Activated T-helper 2 cell treated with anti-CD3 and anti-CD28 coated beads, Interferon-gamma antibody, Interleukin-2, Interleukin-4, amounts not matched to agents 10 μg/mL and 5 μg/mL and 100 μg/mL, durations not matched to agents 14 hours and 24 hours and 36 hours (primary cell): Measurements from ENCODE around the gene CYP26A1. TPM values are rescaled to one million over a fixed set of nuclear protein-coding genes. Genes with fewer than 3 reads are reported as not detected.
"Not testable (repeated sequence)": the region's sequence is repeated elsewhere in the genome, so short reads cannot be mapped to it uniquely, and the experiment has no call there.

Experiments
- DNase-seq: peaks from one replicate; pipeline ENCODE4 v3.0.0; 2021; ENCODE audit warnings: low spot score
- H3K27ac Mint-ChIP-seq: one replicate; pipeline ENCODE4 v1.8.0; 2021; ENCODE audit warnings: mixed read lengths
- H3K27me3 Mint-ChIP-seq: one replicate; pipeline ENCODE4 v1.8.0; 2021; ENCODE audit warnings: low read depth, mixed read lengths
- H3K36me3 Mint-ChIP-seq: one replicate; pipeline ENCODE4 v1.8.0; 2021; ENCODE audit warnings: low read depth, mixed read lengths
- H3K4me1 Mint-ChIP-seq: one replicate; pipeline ENCODE4 v1.8.0; 2021; ENCODE audit warnings: low read depth, mixed read lengths
- H3K4me3 Mint-ChIP-seq: one replicate; pipeline ENCODE4 v1.8.0; 2021; ENCODE audit warnings: low read depth, mild to moderate bottlenecking, moderate library complexity, mixed read lengths
- H3K9me3 Mint-ChIP-seq: one replicate; pipeline ENCODE4 v1.8.0; 2021; ENCODE audit warnings: mixed read lengths
- intact Hi-C: fragments of 100-400 bp; cut with micrococcal nuclease; formaldehyde crosslinking; loops from one replicate; pipeline ENCODE4 v1.15.1; 2023
- total RNA-seq: library from RNA; stranded (reverse); gene quantifications from 2 replicates; pipeline ENCODE4 v1.2.3, GENCODE V29; 2022

Gene CYP26A1
- total RNA-seq, 1 donor from 2014 or later: not detected

GRCh38 chr10:93095225-93095624, 21.5 kb downstream of the CYP26A1 start:
- intact Hi-C loops: no loop called here
- no peak for DNase-seq

GRCh38 chr10:93096901-93097300, 23.2 kb downstream of the CYP26A1 start:
- no peak overlapping the region for H3K27ac Mint-ChIP-seq
- H3K4me3 Mint-ChIP-seq: no peak overlapping the region
- DNase-seq: no peak
- peaks cover 3% of the 10 kb centered on the region for H3K27me3 Mint-ChIP-seq
- no peaks in the 10 kb centered on the region for H3K36me3 Mint-ChIP-seq
- intact Hi-C loops: no loop called here
- no peaks in the 10 kb centered on the region for H3K9me3 Mint-ChIP-seq
- H3K4me1 Mint-ChIP-seq: no peaks in the 10 kb centered on the region

More at GRCh38 chr10:93095225-93095624, 21.5 kb downstream of the CYP26A1 start:
- Mint-ChIP-seq H3K9me3 (no peaks in the 10 kb centered on the region), H3K36me3 (no peaks in the 10 kb centered on the region), H3K4me3 (no peak overlapping the region), H3K27me3 (peaks cover 3% of the 10 kb centered on the region), H3K27ac (no peak overlapping the region), H3K4me1 (no peaks in the 10 kb centered on the region)

- Mint-ChIP-seq H3K27me3 (peaks cover 3% of the 10 kb centered on the region), H3K27ac (no peak overlapping the region), H3K36me3 (no peaks in the 10 kb centered on the region), H3K4me1 (no peaks in the 10 kb centered on the region), H3K4me3 (no peak overlapping the region), H3K9me3 (no peaks in the 10 kb centered on the region)
- no peak for DNase-seq
- intact Hi-C loops: no loop called here
Observed at GRCh38 chr10:93097386-93097785, 23.7 kb downstream of the CYP26A1 start.

- H3K27me3 Mint-ChIP-seq: peaks cover 3% of the 10 kb centered on the region
- H3K27ac Mint-ChIP-seq: no peak overlapping the region
- intact Hi-C loops: no loop called here
- H3K36me3 Mint-ChIP-seq: no peaks in the 10 kb centered on the region
- no peaks in the 10 kb centered on the region for H3K4me1 Mint-ChIP-seq
- DNase-seq: no peak
- H3K9me3 Mint-ChIP-seq: no peaks in the 10 kb centered on the region
- no peak overlapping the region for H3K4me3 Mint-ChIP-seq
Observed at GRCh38 chr10:93098816-93099215, 25.1 kb downstream of the CYP26A1 start.

- intact Hi-C loops: no loop called here
- Mint-ChIP-seq H3K36me3 (no peaks in the 10 kb centered on the region), H3K27me3 (peaks cover 3% of the 10 kb centered on the region), H3K9me3 (no peaks in the 10 kb centered on the region), H3K4me1 (no peaks in the 10 kb centered on the region), H3K27ac (no peak overlapping the region), H3K4me3 (no peak overlapping the region)
- no peak for DNase-seq
Observed at GRCh38 chr10:93099670-93100069, 26.0 kb downstream of the CYP26A1 start.

GRCh38 chr10:93101148-93101547, 27.5 kb downstream of the CYP26A1 start:
- H3K27ac Mint-ChIP-seq, H3K4me1 Mint-ChIP-seq, H3K36me3 Mint-ChIP-seq, intact Hi-C loops, H3K27me3 Mint-ChIP-seq, H3K9me3 Mint-ChIP-seq, H3K4me3 Mint-ChIP-seq, DNase-seq: not testable (repeated sequence)

GRCh38 chr10:93103953-93104352, 30.3 kb downstream of the CYP26A1 start:
- no peak for DNase-seq
- H3K27ac Mint-ChIP-seq: no peak overlapping the region
- no peaks in the 10 kb centered on the region for H3K36me3 Mint-ChIP-seq
- intact Hi-C loops: no loop called here
- H3K9me3 Mint-ChIP-seq: no peaks in the 10 kb centered on the region
- H3K4me1 Mint-ChIP-seq: no peaks in the 10 kb centered on the region
- H3K4me3 Mint-ChIP-seq: no peak overlapping the region
- peaks cover 3% of the 10 kb centered on the region for H3K27me3 Mint-ChIP-seq

- Mint-ChIP-seq H3K4me1 (no peaks in the 10 kb centered on the region), H3K9me3 (no peaks in the 10 kb centered on the region), H3K36me3 (no peaks in the 10 kb centered on the region), H3K4me3 (no peak overlapping the region), H3K27ac (no peak overlapping the region), H3K27me3 (peaks cover 7% of the 10 kb centered on the region)
- intact Hi-C loops: no loop called here
- DNase-seq: no peak
Observed at GRCh38 chr10:93106631-93107072, 33.0 kb downstream of the CYP26A1 start.

GRCh38 chr10:93110472-93111146, 36.9 kb downstream of the CYP26A1 start:
- intact Hi-C loops: no loop called here
- H3K36me3 Mint-ChIP-seq: no peaks in the 10 kb centered on the region
- no peak overlapping the region for H3K4me3 Mint-ChIP-seq
- DNase-seq: no peak
- H3K27ac Mint-ChIP-seq: no peak overlapping the region
- H3K4me1 Mint-ChIP-seq: no peaks in the 10 kb centered on the region
- no peaks in the 10 kb centered on the region for H3K9me3 Mint-ChIP-seq
- H3K27me3 Mint-ChIP-seq: peaks cover 19% of the 10 kb centered on the region

GRCh38 chr10:93113042-93113441, 39.3 kb downstream of the CYP26A1 start:
- Mint-ChIP-seq H3K36me3 (no peaks in the 10 kb centered on the region), H3K27me3 (peaks cover 19% of the 10 kb centered on the region), H3K27ac (no peak overlapping the region), H3K4me1 (no peaks in the 10 kb centered on the region), H3K4me3 (no peak overlapping the region), H3K9me3 (no peaks in the 10 kb centered on the region)
- intact Hi-C loops: no loop called here
- no peak for DNase-seq

GRCh38 chr10:93115661-93116383, 42.1 kb downstream of the CYP26A1 start:
- Mint-ChIP-seq H3K9me3 (no peaks in the 10 kb centered on the region), H3K4me1 (no peaks in the 10 kb centered on the region), H3K36me3 (no peaks in the 10 kb centered on the region), H3K27ac (no peak overlapping the region), H3K4me3 (no peak overlapping the region), H3K27me3 (peaks cover 17% of the 10 kb centered on the region)
- peak; percentile 47 for DNase-seq
- intact Hi-C loops: loop anchor here (1.0 kb wide), 1 partner anchor 173 kb away; no protein-coding TSS in a partner anchor

GRCh38 chr10:93121311-93121710, 47.6 kb downstream of the CYP26A1 start:
- H3K4me3 Mint-ChIP-seq: no peak overlapping the region
- peaks cover 15% of the 10 kb centered on the region for H3K27me3 Mint-ChIP-seq
- intact Hi-C loops: no loop called here
- H3K36me3 Mint-ChIP-seq: peaks cover 3% of the 10 kb centered on the region
- H3K9me3 Mint-ChIP-seq: peaks cover 12% of the 10 kb centered on the region
- peaks cover 10% of the 10 kb centered on the region for H3K4me1 Mint-ChIP-seq
- no peak overlapping the region for H3K27ac Mint-ChIP-seq
- DNase-seq: no peak

GRCh38 chr10:93123766-93124165, 50.1 kb downstream of the CYP26A1 start:
- peaks cover 29% of the 10 kb centered on the region for H3K9me3 Mint-ChIP-seq
- no peak overlapping the region for H3K27ac Mint-ChIP-seq
- DNase-seq: no peak
- H3K4me1 Mint-ChIP-seq: peaks cover 10% of the 10 kb centered on the region
- intact Hi-C loops: no loop called here
- no peak overlapping the region for H3K4me3 Mint-ChIP-seq
- peaks cover 3% of the 10 kb centered on the region for H3K36me3 Mint-ChIP-seq
- H3K27me3 Mint-ChIP-seq: peaks cover 16% of the 10 kb centered on the region
